K562 (cell line): Measurements from ENCODE around the gene U2AF1L4. TPM values are rescaled to one million over a fixed set of nuclear protein-coding genes. Genes with fewer than 3 reads are reported as not detected.

ENCODE experiments used
- ATAC-seq: fragments of 200-7000 bp; cut with Tn5 transposase; 3 replicates; pipeline ENCODE4 v1.9.1; 2020; ENCODE audit warnings: moderate library complexity
- BruUV-seq: library from RNA; stranded (reverse); fragments of 400-500 nt; replicated peaks from 2 replicates; lab custom pipeline; 2021; lab: Mats Ljungman, UMichigan
- CTCF ChIA-PET: fragments of 300-600 bp; formaldehyde crosslinking; extraction: SDS; loops from one replicate; lab custom pipeline; 2021; ENCODE audit warnings: low intra/inter-chr PET ratio; lab: Yijun Ruan, JAX
- POLR2A ChIA-PET: fragments of 300-600, 350-650 bp; sonication (Branson Sonifier 250); formaldehyde crosslinking; extraction: SDS; loops from one replicate; lab custom pipeline; 2021; ENCODE audit warnings: antibody characterized with exemption, inconsistent platforms; lab: Yijun Ruan, JAX
- DNase-seq, 4 experiments: peaks; one replicate each; pipeline versions ENCODE4 v3.0.0 to v3.0.0-alpha.2; 2011 to 2018; ENCODE audit warnings: low spot score in 3 of 4, mixed read lengths in 3 of 4; ENCODE audit errors: extremely low read depth in 1 of 4
- FAIRE-seq: peaks from 2 replicates; lab custom pipeline; 2011; peaks lifted over from hg19 to GRCh38; lab: Jason Lieb, UNC
- H2AFZ ChIP-seq: 2 replicates; pipeline ENCODE4 v1.6.0; 2011; ENCODE audit warnings: low read depth, low read length, control low read depth, inconsistent platforms
- H3K27ac ChIP-seq: fragments of 200-600 bp; 3 replicates; pipeline ENCODE4 v1.8.0; 2011; ENCODE audit warnings: low read depth, mild to moderate bottlenecking, control low read depth, inconsistent platforms, low read length, moderate library complexity, mixed read lengths; ENCODE audit errors: extremely low read depth
- H3K27me3 ChIP-seq, 2 experiments: fragments of 300-600 bp in 1 of 2; 2 replicates in 1 of 2; 3 replicates in 1 of 2; pipeline versions ENCODE4 v1.6.0 to v1.8.0; 2011; ENCODE audit warnings: inconsistent platforms in 2 of 2, low read length in 2 of 2, mild to moderate bottlenecking in 1 of 2, mixed read lengths in 1 of 2, moderate library complexity in 1 of 2; ENCODE audit not compliant: control insufficient read depth in 2 of 2, insufficient read depth in 2 of 2
- H3K36me3 ChIP-seq: fragments of 300-600 bp; 3 replicates; pipeline ENCODE4 v1.8.0; 2011; ENCODE audit warnings: mild to moderate bottlenecking, low read length, inconsistent platforms; ENCODE audit not compliant: control insufficient read depth, insufficient read depth
- H3K4me1 ChIP-seq, 2 experiments: fragments of 200-600 bp in 1 of 2; replicated peaks in 1 of 2; 2 replicates in 1 of 2; 3 replicates in 1 of 2; pipeline versions ENCODE4 v1.5.1 to v1.8.0; 2011; ENCODE audit warnings: inconsistent platforms in 2 of 2, low read length in 2 of 2, mild to moderate bottlenecking in 1 of 2, mixed read lengths in 1 of 2, moderate library complexity in 1 of 2; ENCODE audit not compliant: control insufficient read depth in 2 of 2, insufficient read depth in 2 of 2
- H3K4me2 ChIP-seq: 2 replicates; pipeline ENCODE4 v1.6.1; 2011; ENCODE audit warnings: low read length, control low read depth, inconsistent platforms, mixed read lengths; ENCODE audit not compliant: insufficient read depth
- H3K4me3 ChIP-seq: fragments of 200-600 bp; sonication (generic), shearing (Covaris generic); 2 replicates; pipeline ENCODE4 v1.5.1; 2016; ENCODE audit warnings: control low read depth, inconsistent platforms
- H3K79me2 ChIP-seq: fragments of 200-600 bp; 3 replicates; pipeline ENCODE4 v1.8.0; 2011; ENCODE audit warnings: low read length, inconsistent platforms; ENCODE audit not compliant: control insufficient read depth, insufficient read depth
- H3K9ac ChIP-seq, 2 experiments: 2 replicates each; pipeline versions ENCODE4 v1.6.0 to v1.6.1; 2011; ENCODE audit warnings: low read depth in 2 of 2, low read length in 2 of 2, control low read depth in 1 of 2, inconsistent platforms in 1 of 2, mild to moderate bottlenecking in 1 of 2, mixed read lengths in 1 of 2; ENCODE audit not compliant: insufficient read depth in 1 of 2
- H3K9me1 ChIP-seq: one replicate; pipeline ENCODE4 v1.6.0; 2011; ENCODE audit warnings: inconsistent platforms, mild to moderate bottlenecking, low read length, moderate library complexity; ENCODE audit not compliant: control insufficient read depth, insufficient read depth
- H3K9me3 ChIP-seq: replicated peaks from 2 replicates; pipeline ENCODE4 v1.5.1; 2011; ENCODE audit warnings: low read depth, low read length, inconsistent platforms; ENCODE audit not compliant: control insufficient read depth, insufficient read depth
- H4K20me1 ChIP-seq: replicated peaks from 2 replicates; pipeline ENCODE4 v1.6.1; 2011; ENCODE audit warnings: low read length, inconsistent platforms, mixed read lengths; ENCODE audit not compliant: control insufficient read depth, insufficient read depth
- BDP1 ChIP-seq: IDR thresholded peaks from 3 replicates; pipeline ENCODE4 v1.6.1; 2011; ENCODE audit not compliant: insufficient read length, insufficient read depth
- CREB3L1 ChIP-seq: fragments of 450-650 bp; IDR thresholded peaks from 2 replicates; pipeline ENCODE4 v1.6.1; 2014; ENCODE audit warnings: low read depth, mild to moderate bottlenecking, moderate library complexity, borderline replicate concordance
- CTCF ChIP-seq, 3 experiments: IDR thresholded peaks in 2 of 3; conservative IDR thresholded peaks in 1 of 3; 2 replicates each; pipeline ENCODE4 v1.5.1; 2011 to 2012; ENCODE audit warnings: low read length in 3 of 3, mild to moderate bottlenecking in 3 of 3, control low read depth in 2 of 3, improper control_type of control experiment in 1 of 3, inconsistent platforms in 1 of 3, low read depth in 1 of 3, mixed read lengths in 1 of 3, moderate library complexity in 1 of 3; ENCODE audit not compliant: insufficient read depth in 2 of 3
- ETV6 ChIP-seq, 3 experiments: fragments of 150-350 bp in 1 of 3; sonication (generic) in 1 of 3; formaldehyde crosslinking in 1 of 3; IDR thresholded peaks; 2 replicates each; pipeline versions ENCODE4 v1.6.1 to v1.8.0; 2014 to 2022; ENCODE audit warnings: borderline replicate concordance in 2 of 3, low read depth in 2 of 3, antibody characterized with exemption in 1 of 3, low read length in 1 of 3, mild to moderate bottlenecking in 1 of 3, missing genetic modification reagents in 1 of 3
- POLR2AphosphoS2 ChIP-seq: IDR thresholded peaks from 2 replicates; pipeline ENCODE4 v1.6.1; 2012; ENCODE audit warnings: low read length, improper control_type of control experiment
- TFE3 ChIP-seq: fragments of 450-650 bp; formaldehyde crosslinking; IDR thresholded peaks from 2 replicates; pipeline ENCODE4 v1.4.0; 2020; ENCODE audit warnings: mild to moderate bottlenecking, mixed read lengths
- ZNF766 ChIP-seq: fragments of 200-800 bp; sonication (Bioruptor generic); conservative IDR thresholded peaks from 2 replicates; pipeline ENCODE4 v1.6.1; 2016; ENCODE audit warnings: missing genetic modification characterization, missing compliant biosample characterization
- WGBS: fragments of 100-300 bp; shearing (Covaris generic); methylation state at CpG from one replicate; pipeline ENCODE4 v1.1.6; 2016; ENCODE audit warnings: low coverage, mixed read lengths; ENCODE audit not compliant: insufficient coverage; ENCODE audit errors: missing lambda C conversion rate; 5-methylcytosine and 5-hydroxymethylcytosine counted together
- in situ Hi-C: fragments of 300-500 bp; cut with MboI; formaldehyde crosslinking; loops from 4 replicates; pipeline ENCODE4 v1.15.0; 2018; ENCODE audit warnings: inconsistent platforms, mixed read lengths
- intact Hi-C: fragments of 100-400 bp; cut with micrococcal nuclease; formaldehyde crosslinking; loops from 2 replicates; pipeline ENCODE4 v1.14.2; 2022
- polyA plus RNA-seq, 8 experiments: library from polyadenylated mRNA; depleted of rRNA in 4 of 8; stranded (reverse) in 5 of 8; unstranded in 3 of 8; fragments of >200 nt; fragmentation: Nextera tagmentation in 2 of 8; fragmentation: Illumina TruSeq in 1 of 8; extraction: Ambion mirVana in 2 of 8; extraction: Trizol in 1 of 8; gene quantifications; 2 replicates each; pipeline versions ENCODE4 v1.2.1 to v1.2.3, GENCODE V29; 2011 to 2014; ENCODE audit warnings: inconsistent platforms in 1 of 8, missing spikeins in 1 of 8
- total RNA-seq, 7 experiments: library from RNA; depleted of rRNA in 6 of 7; stranded (reverse); fragments of >200 nt in 6 of 7; fragmentation: Illumina TruSeq in 2 of 7; extraction: Trizol in 2 of 7; gene quantifications; 2 replicates each; pipeline versions ENCODE4 v1.2.1 to v1.2.3, GENCODE V29; 2011 to 2021; ENCODE audit warnings: low replicate concordance in 1 of 7
- TF ChIP-seq, protein P1 (sequence below): fragments of 250-450 bp; sonication (Bioruptor Pico); IDR thresholded peaks from 2 replicates; pipeline ENCODE4 v1.4.0; 2020

U2AF1L4 gene
- total and polyA plus RNA-seq, 9 of the 15 experiments (the other 6 are each of a cell fraction or from before 2014, with no cell fraction given): 8.4 to 19.5 (median 12.6) TPM

- no peak for TF ChIP-seq CREB3L1
- no peak for TF ChIP-seq ZNF766 (CRISPR knock-in tag)
Measured at GRCh38 chr19:35792888-35793287, 47.7 kb upstream of the U2AF1L4 start (continued).

- FAIRE-seq: no peak
- TF ChIP-seq BDP1: no peak
- no peak for TF ChIP-seq CTCF (IDR thresholded peaks at IDR 0.05 in 2 of 3, conservative IDR thresholded peaks at IDR 0.05 in 1 of 3; ENCODE audit: insufficient read depth in 2 of 3, low read depth in 1 of 3, low read length in 3 of 3)
- no peak for TF ChIP-seq POLR2AphosphoS2
- TF ChIP-seq TFE3: no peak
- TF ChIP-seq, protein P1, sequence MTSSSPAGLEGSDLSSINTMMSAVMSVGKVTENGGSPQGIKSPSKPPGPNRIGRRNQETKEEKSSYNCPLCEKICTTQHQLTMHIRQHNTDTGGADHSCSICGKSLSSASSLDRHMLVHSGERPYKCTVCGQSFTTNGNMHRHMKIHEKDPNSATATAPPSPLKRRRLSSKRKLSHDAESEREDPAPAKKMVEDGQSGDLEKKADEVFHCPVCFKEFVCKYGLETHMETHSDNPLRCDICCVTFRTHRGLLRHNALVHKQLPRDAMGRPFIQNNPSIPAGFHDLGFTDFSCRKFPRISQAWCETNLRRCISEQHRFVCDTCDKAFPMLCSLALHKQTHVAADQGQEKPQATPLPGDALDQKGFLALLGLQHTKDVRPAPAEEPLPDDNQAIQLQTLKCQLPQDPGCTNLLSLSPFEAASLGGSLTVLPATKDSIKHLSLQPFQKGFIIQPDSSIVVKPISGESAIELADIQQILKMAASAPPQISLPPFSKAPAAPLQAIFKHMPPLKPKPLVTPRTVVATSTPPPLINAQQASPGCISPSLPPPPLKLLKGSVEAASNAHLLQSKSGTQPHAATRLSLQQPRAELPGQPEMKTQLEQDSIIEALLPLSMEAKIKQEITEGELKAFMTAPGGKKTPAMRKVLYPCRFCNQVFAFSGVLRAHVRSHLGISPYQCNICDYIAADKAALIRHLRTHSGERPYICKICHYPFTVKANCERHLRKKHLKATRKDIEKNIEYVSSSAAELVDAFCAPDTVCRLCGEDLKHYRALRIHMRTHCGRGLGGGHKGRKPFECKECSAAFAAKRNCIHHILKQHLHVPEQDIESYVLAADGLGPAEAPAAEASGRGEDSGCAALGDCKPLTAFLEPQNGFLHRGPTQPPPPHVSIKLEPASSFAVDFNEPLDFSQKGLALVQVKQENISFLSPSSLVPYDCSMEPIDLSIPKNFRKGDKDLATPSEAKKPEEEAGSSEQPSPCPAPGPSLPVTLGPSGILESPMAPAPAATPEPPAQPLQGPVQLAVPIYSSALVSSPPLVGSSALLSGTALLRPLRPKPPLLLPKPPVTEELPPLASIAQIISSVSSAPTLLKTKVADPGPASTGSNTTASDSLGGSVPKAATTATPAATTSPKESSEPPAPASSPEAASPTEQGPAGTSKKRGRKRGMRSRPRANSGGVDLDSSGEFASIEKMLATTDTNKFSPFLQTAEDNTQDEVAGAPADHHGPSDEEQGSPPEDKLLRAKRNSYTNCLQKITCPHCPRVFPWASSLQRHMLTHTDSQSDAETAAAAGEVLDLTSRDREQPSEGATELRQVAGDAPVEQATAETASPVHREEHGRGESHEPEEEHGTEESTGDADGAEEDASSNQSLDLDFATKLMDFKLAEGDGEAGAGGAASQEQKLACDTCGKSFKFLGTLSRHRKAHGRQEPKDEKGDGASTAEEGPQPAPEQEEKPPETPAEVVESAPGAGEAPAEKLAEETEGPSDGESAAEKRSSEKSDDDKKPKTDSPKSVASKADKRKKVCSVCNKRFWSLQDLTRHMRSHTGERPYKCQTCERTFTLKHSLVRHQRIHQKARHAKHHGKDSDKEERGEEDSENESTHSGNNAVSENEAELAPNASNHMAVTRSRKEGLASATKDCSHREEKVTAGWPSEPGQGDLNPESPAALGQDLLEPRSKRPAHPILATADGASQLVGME (CRISPR knock-in tag): no peak
- TF ChIP-seq ETV6 (IDR thresholded peaks at IDR 0.05; ENCODE audit: borderline replicate concordance in 1 of 2, low read depth in 2 of 2, low read length in 1 of 2): no peak
- no peak for TF ChIP-seq ETV6 (CRISPR knock-in tag; IDR thresholded peaks at IDR 0.05; ENCODE audit: borderline replicate concordance)
Measured at GRCh38 chr19:35792312-35792711, 47.1 kb upstream of the U2AF1L4 start.

More at GRCh38 chr19:35792312-35792711, 47.1 kb upstream of the U2AF1L4 start:
- H3K4me1 ChIP-seq: peaks cover 0 to 53% of the 10 kb centered on the region in 2 experiments; a peak in 3 of 5 replicates
- no peaks in the 10 kb centered on the region for H3K36me3 ChIP-seq
- intact Hi-C loops (no loop called here), in situ Hi-C loops (no loop called here)
- H2AFZ ChIP-seq: no peak overlapping the region
- POLR2A ChIA-PET: no interaction called here
- no peaks in the 10 kb centered on the region for H4K20me1 ChIP-seq
- no peak for DNase-seq
- no peak overlapping the region for H3K27ac ChIP-seq
- H3K9me3 ChIP-seq: no peaks in the 10 kb centered on the region
- no TSS peak for BruUV-seq
- H3K9me1 ChIP-seq: no peaks in the 10 kb centered on the region
- no peak overlapping the region for H3K4me2 ChIP-seq
- 27% methylated on average over 14 of the region's 15 CpGs for WGBS
- no peak overlapping the region for H3K4me3 ChIP-seq
- no peaks in the 10 kb centered on the region for H3K79me2 ChIP-seq
- H3K27me3 ChIP-seq: no peaks in the 10 kb centered on the region; a peak in 1 of 5 replicates
- CTCF ChIA-PET: no interaction called here
- ATAC-seq: no peak
- H3K9ac ChIP-seq: no peak overlapping the region
